Muscle of back (tissue), 13 donors: ENCODE measurements around the gene ABCC11. TPM values are rescaled to one million over a fixed set of nuclear protein-coding genes. Genes with fewer than 3 reads are reported as not detected.

Experiments used
- DNase-seq, 3 donors: peaks; one replicate each; pipeline versions ENCODE4 v3.0.0 to v3.0.0-alpha.2; 2013
- long read RNA-seq, 9 donors: transcript quantifications; one replicate each; lab custom pipeline, GENCODE V29; 2026
- polyA plus RNA-seq, 10 donors: library from polyadenylated mRNA; unstranded; fragments of 120-200 nt; gene quantifications; one replicate each; pipeline ENCODE4 v1.2.1, GENCODE V29; 2013; ENCODE audit not compliant: insufficient read length in 10 of 10

Gene ABCC11
- under 1 TPM; 0.08 to 0.54 (median 0.18) TPM for polyA plus RNA-seq
- long read RNA-seq, donor 1: 0 reads
- long read RNA-seq, donor 2: 0 reads
- long read RNA-seq, donor 3: 0 reads
- long read RNA-seq, donor 4: 0 reads
- long read RNA-seq, donor 5: 0 reads
- long read RNA-seq, donor 6: 0 reads
- long read RNA-seq, donor 7: 0 reads
- long read RNA-seq, donor 8: 0 reads
- long read RNA-seq, donor 9: 0 reads

DNA sequence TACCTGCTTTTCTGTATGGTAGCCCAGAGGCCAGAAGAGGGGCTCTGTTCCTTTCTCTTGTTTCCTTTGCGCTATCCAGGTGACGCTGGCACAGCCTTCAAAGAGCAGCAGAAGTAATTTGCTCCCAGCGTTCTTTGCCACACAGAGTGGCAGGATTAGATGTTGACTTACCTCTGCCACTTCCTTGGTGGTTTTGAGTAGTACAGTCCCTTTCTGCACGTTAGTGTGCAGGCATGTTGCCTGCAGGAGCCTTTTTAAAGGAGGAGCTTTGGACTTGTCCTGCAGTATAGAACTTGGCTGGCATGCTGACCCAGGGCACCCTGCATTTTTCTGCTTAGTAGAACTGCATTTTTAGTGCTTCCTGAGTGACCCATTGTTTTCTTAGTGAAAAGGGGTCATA is at the start of gene ABCC11:
Gene ABCC11 (minus strand): TSS at position 229 of the 400 bp plus-strand sequence. CDS start 15,618 bp downstream, outside the sequence.
- no peak for DNase-seq

- no peak for DNase-seq
Measured at GRCh38 chr16:48295488-48296281, 48.3 kb upstream of the ABCC11 start.

DNA sequence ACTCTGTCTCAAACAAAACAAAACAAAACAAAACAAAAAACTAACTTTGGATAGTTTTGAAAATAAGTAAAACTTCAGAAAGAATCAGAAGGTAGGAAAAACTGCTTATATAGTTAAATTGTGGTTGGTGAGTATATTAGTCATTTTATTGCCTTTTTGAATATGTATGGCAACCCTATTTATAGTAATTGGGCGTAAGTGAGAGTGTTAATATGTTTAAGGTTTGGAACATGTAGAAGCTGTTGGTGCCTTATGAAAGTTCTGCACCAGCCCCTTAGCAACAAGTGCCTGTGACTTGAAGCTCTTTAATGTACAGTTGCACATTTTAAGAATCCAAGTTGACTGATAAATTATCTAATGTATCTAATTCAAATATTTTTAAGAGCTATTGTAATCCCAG is 47.4 kb upstream of the ABCC11 start:
- DNase-seq: no peak

DNA sequence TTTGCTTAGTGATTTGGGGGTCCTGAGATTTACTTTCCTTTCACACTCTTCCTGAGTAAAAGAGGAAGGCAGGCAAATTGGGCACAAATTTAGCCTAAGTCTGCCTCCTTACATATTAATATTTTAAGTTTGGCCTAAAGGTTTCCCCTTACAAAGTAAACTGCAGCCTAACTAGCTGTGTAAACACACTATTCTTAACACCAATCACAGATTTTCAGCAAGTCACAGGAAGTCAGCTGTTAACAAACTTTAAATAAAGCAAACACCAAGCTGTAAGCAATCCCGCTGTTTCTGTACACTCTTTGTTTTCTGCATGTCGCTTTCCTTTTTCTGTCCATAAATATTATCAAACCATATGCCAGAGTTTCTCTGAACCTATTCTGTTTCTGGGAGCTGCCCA is 45.1 kb upstream of the ABCC11 start:
- DNase-seq: no peak

GRCh38 chr16:48291754-48292153 is 44.4 kb upstream of the ABCC11 start:
- no peak for DNase-seq

DNA sequence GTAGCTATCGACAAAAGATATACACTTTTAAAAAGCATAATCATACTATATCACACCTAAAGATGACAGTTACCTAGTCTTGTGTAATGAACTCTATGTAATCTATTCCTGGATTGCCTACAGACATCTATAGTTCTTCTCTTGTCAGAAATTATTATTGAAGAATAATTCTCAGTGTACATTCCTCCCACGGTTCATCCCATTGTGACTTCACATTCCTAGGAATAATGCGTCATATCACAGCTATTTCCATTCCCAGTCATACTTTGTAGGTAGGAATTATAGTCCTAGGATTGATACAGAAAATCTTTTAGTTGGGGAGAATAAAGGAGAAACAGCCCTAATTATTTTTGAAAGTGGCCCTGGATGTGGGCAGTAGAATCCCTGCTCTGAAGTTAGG is 44.0 kb upstream of the ABCC11 start:
- DNase-seq: no peak

GRCh38 chr16:48287239-48287638 is 39.9 kb upstream of the ABCC11 start:
- no peak for DNase-seq

DNA sequence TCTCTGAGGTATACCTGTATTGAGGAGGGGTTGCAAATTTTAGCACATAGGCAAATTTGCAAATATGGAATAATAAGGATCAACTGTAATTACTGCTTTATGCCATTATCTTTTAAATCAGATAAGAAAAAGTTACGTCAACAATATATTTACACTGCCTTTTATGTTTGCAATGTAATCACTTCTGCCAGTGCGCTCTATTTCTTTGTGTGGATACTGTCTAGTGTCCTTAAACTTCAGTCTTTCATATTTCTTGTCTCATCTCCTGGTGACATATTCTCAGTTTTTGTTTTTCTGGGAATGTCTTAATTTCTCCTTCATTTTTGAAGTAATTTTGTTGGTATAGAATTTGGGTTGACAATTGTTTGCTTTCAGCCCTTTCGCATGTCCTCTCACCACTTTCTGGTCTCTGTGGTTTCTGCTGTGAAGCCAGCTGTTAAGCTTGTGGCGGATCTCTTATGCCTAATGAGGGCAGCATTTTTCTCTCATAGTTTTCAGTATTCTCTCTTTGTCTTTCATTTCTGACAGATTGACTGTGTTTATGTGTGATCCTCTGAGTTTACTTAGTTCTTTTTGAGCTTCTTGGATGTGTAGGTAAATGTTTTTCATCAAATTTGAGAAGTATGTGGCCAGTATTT is 37.6 kb upstream of the ABCC11 start:
- DNase-seq: no peak

DNA sequence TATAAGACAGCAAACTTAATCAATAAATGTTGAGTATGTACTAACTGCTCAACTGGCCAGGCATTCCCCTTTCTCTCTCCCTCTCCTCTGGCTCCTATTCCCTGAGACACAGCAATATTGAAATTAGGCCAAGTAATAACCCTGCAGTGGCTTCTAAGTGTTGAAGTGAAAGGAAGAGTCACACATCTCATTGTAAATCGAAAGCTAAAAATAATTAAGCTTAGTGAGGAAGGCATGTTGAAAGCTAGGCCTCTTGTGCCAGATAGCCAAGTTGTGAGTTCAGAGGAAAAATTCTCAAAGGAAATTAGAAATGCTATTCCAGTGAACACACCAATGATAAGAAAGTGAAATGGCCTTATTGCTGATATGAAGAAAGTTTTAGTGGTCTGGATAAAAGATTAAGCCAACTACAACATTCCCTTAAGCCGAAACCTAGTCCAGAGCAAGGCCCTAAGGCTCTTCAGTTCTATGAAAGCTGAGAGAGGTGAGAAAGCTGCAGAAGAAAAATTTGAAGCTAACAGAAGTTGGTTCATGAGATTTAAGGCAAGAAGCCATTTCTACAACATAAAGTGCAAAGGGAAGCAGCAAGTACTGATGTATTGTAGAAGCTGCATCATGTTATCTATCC is 35.4 kb upstream of the ABCC11 start:
- DNase-seq: no peak

DNA sequence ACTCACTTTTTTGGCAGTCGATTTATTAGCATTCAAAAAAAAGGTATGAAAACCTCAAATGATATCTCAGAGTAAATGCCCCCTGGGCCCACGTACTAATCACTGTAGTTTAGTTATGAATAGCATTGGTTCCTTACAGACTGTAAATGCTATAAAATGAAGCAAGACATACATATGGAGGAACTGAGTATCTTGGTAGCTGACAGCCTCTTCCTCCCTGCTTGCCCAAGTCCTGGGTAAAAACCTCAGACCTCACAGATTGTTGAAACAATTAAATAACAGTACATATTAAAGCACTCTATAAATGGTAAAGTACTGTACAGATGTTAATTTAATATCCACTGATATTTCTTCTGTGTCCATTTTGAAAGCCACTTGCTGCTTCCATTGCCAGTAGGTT is 33.2 kb upstream of the ABCC11 start:
- no peak for DNase-seq

GRCh38 chr16:48279199-48279598 is 31.9 kb upstream of the ABCC11 start:
- DNase-seq: no peak

DNA sequence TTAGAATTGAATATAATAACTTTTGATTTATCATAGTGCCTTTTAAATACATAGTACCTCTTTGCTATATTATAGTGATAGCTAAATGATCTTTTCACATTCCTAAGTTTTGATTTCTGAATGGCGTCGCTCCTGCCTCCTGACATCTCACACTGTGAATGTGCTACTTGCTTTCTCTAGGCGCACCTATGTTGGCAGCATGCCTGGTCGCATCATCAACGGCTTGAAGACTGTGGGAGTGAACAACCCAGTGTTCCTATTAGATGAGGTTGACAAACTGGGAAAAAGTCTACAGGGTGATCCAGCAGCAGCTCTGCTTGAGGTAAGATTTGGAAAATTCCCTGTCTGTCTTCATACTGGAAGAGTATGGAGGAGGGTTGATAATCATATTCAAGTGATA is 29.8 kb upstream of the ABCC11 start:
- DNase-seq: no peak

DNA sequence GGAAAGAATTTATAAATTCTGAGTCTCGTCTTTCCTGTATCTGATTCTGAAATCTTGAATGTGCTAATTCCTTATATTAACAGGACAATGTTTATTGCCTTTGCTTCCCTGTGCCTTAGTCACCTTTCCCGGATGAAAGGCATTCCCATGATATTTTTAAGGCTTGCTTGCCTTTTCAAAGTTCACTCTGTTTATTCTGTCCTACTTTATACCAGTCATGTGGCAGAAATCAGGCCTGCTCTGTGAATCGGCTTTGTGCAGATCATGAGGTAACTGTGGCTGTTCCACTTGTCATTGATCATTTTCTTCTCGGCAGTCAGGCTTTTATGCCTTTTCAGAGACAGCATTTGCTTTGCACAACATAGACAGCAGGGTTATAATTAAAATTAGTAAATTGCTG is 28.8 kb upstream of the ABCC11 start:
- DNase-seq: no peak

GRCh38 chr16:48274476-48274875 is 27.1 kb upstream of the ABCC11 start:
- DNase-seq: no peak

- DNase-seq: no peak
Measured at GRCh38 chr16:48272837-48273421, 25.6 kb upstream of the ABCC11 start.

GRCh38 chr16:48271728-48272127 is 24.4 kb upstream of the ABCC11 start:
- no peak for DNase-seq

- DNase-seq: no peak
Measured at GRCh38 chr16:48269011-48269410, 21.7 kb upstream of the ABCC11 start.

GRCh38 chr16:48262631-48263030 is 15.3 kb upstream of the ABCC11 start:
- DNase-seq: peak in 2 of 3 donors; percentile 29 to 31

GRCh38 chr16:48261569-48261968 is 14.2 kb upstream of the ABCC11 start:
- DNase-seq: no peak

- no peak for DNase-seq
Measured at GRCh38 chr16:48256579-48257177, 9.3 kb upstream of the ABCC11 start.

DNA sequence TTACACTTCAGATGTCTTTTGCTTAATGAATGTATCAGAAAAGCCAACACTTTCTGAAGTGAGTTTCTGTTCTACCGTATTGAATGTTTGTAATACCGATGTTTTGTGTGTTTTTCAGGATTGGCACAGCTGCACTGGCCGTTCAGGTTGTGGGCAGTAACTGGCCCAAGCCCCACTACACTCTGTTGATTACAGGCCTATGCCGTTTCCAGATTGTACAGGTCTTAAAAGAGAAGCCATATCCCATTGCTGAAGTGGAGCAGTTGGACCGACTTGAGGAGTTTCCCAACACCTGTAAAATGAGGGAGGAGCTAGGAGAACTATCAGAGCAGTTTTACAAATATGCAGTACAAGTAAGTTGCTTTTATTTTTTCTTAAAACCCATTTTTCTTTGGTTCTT is 4.7 kb upstream of the ABCC11 start:
- DNase-seq: no peak
